Smooth muscle cell (in vitro differentiated cells): ENCODE data around the gene SLC15A5. TPM values are rescaled to one million over a fixed set of nuclear protein-coding genes. Genes with fewer than 3 reads are reported as not detected.

ENCODE experiments used
- DNase-seq: peaks from one replicate; lab custom pipeline; 2025; ENCODE audit not compliant: unreplicated experiment; lab: John Stamatoyannopoulos, UW
- H2AFZ ChIP-seq: fragments of 200-600 bp; sonication (generic); 2 replicates; pipeline ENCODE4 v1.6.0; 2016; ENCODE audit warnings: antibody characterized with exemption, low read depth, mild to moderate bottlenecking
- H3F3A ChIP-seq: fragments of 200-600 bp; sonication (generic); 2 replicates; pipeline ENCODE4 v1.6.0; 2017; ENCODE audit warnings: antibody characterized with exemption, low read depth
- H3K27ac ChIP-seq: fragments of 200-600 bp; sonication (generic); 2 replicates; pipeline ENCODE4 v1.5.1; 2016; ENCODE audit warnings: low read depth, mild to moderate bottlenecking
- H3K27me3 ChIP-seq: fragments of 200-600 bp; sonication (generic); 2 replicates; pipeline ENCODE4 v1.6.1; 2016; ENCODE audit warnings: low read depth, mild to moderate bottlenecking
- H3K36me3 ChIP-seq: fragments of 200-600 bp; sonication (generic); 2 replicates; pipeline ENCODE4 v1.5.1; 2016; ENCODE audit warnings: low read depth
- H3K4me1 ChIP-seq: fragments of 200-600 bp; sonication (generic); 2 replicates; pipeline ENCODE4 v1.5.1; 2016; ENCODE audit warnings: low read depth
- H3K4me2 ChIP-seq: fragments of 200-600 bp; sonication (generic); 2 replicates; pipeline ENCODE4 v1.6.0; 2016; ENCODE audit warnings: mild to moderate bottlenecking
- H3K4me3 ChIP-seq: fragments of 200-600 bp; sonication (generic); 2 replicates; pipeline ENCODE4 v1.5.1; 2016; ENCODE audit warnings: mild to moderate bottlenecking
- H3K79me2 ChIP-seq: fragments of 200-600 bp; sonication (generic); 2 replicates; pipeline ENCODE4 v1.6.0; 2016; ENCODE audit warnings: low read depth, mild to moderate bottlenecking
- H3K9ac ChIP-seq: fragments of 200-600 bp; sonication (generic); 2 replicates; pipeline ENCODE4 v1.6.0; 2016; ENCODE audit warnings: low read depth
- H3K9me3 ChIP-seq: fragments of 200-600 bp; sonication (generic); replicated peaks from 2 replicates; pipeline ENCODE4 v1.5.1; 2016; ENCODE audit warnings: low read depth
- H4K20me1 ChIP-seq: fragments of 200-600 bp; sonication (generic); 2 replicates; pipeline ENCODE4 v1.6.0; 2016; ENCODE audit warnings: low read depth
- CTCF ChIP-seq: fragments of 200-600 bp; sonication (generic); IDR thresholded peaks from 2 replicates; pipeline ENCODE4 v1.5.1; 2017; ENCODE audit warnings: borderline replicate concordance, mild to moderate bottlenecking, antibody characterized with exemption; ENCODE audit not compliant: insufficient read depth, poor library complexity, severe bottlenecking
- WGBS: methylation state at CpG from one replicate; pipeline ENCODE4 v1.1.7; 2016; ENCODE audit warnings: low lambda C conversion rate; 5-methylcytosine and 5-hydroxymethylcytosine counted together
- polyA plus RNA-seq: library from polyadenylated mRNA; unstranded; fragments of >200 nt; fragmentation: Nextera tagmentation; extraction: Ambion mirVana; gene quantifications from 2 replicates; pipeline ENCODE4 v1.2.1, GENCODE V29; 2016
- total RNA-seq: library from RNA; depleted of rRNA; stranded (reverse); fragments of >200 nt; gene quantifications from 2 replicates; pipeline ENCODE4 v1.2.3, GENCODE V29; 2014

Gene SLC15A5
- total and polyA plus RNA-seq, 2 experiments from 2014 or later: not detected

GRCh38 chr12:16166563-16167470 is 110.7 kb downstream of the SLC15A5 start:
- H3K4me3 ChIP-seq: no peak overlapping the region
- H3K27me3 ChIP-seq: no peaks in the 10 kb centered on the region
- H3K4me1 ChIP-seq: no peaks in the 10 kb centered on the region
- DNase-seq: no peak
- no peaks in the 10 kb centered on the region for H4K20me1 ChIP-seq
- H3K27ac ChIP-seq: no peak overlapping the region
- no peaks in the 10 kb centered on the region for H3K9me3 ChIP-seq
- H3K9ac ChIP-seq: no peak overlapping the region
- no peak for TF ChIP-seq CTCF
- H3F3A ChIP-seq: no peaks in the 10 kb centered on the region
- H3K36me3 ChIP-seq: no peaks in the 10 kb centered on the region
- H3K4me2 ChIP-seq: no peak overlapping the region
- no peak overlapping the region for H2AFZ ChIP-seq
- WGBS: 83% methylated on average over 5 of the region's 5 CpGs
- no peaks in the 10 kb centered on the region for H3K79me2 ChIP-seq

- 8% methylated on average over 2 of the region's 2 CpGs for WGBS
- no peak overlapping the region for H2AFZ ChIP-seq
- H3K79me2 ChIP-seq: no peaks in the 10 kb centered on the region
- H3K9ac ChIP-seq: no peak overlapping the region
- DNase-seq: no peak
- no peaks in the 10 kb centered on the region for H3K27me3 ChIP-seq
- H4K20me1 ChIP-seq: no peaks in the 10 kb centered on the region
- no peak overlapping the region for H3K4me3 ChIP-seq
- H3K36me3 ChIP-seq: no peaks in the 10 kb centered on the region
- TF ChIP-seq CTCF: peak; percentile 51
- no peak overlapping the region for H3K27ac ChIP-seq
- no peak overlapping the region for H3K4me2 ChIP-seq
- H3K9me3 ChIP-seq: no peaks in the 10 kb centered on the region
- H3F3A ChIP-seq: no peaks in the 10 kb centered on the region
- no peaks in the 10 kb centered on the region for H3K4me1 ChIP-seq
Measured at GRCh38 chr12:16165506-16165905, 112.0 kb downstream of the SLC15A5 start.

- no peak for TF ChIP-seq CTCF
- H4K20me1 ChIP-seq: no peaks in the 10 kb centered on the region
- no peaks in the 10 kb centered on the region for H3K27me3 ChIP-seq
- H3K4me2 ChIP-seq: no peak overlapping the region
- H3K27ac ChIP-seq: no peak overlapping the region
- H3K4me1 ChIP-seq: no peaks in the 10 kb centered on the region
- no peaks in the 10 kb centered on the region for H3K36me3 ChIP-seq
- no peak for DNase-seq
- H3K9me3 ChIP-seq: no peaks in the 10 kb centered on the region
- H3K79me2 ChIP-seq: no peaks in the 10 kb centered on the region
- H3K4me3 ChIP-seq: no peak overlapping the region
- H2AFZ ChIP-seq: no peak overlapping the region
- no peak overlapping the region for H3K9ac ChIP-seq
- H3F3A ChIP-seq: no peaks in the 10 kb centered on the region
Measured at GRCh38 chr12:16163901-16164300, 113.6 kb downstream of the SLC15A5 start.

GRCh38 chr12:16163146-16163545 is 114.3 kb downstream of the SLC15A5 start:
- WGBS: 64% methylated on average over 4 of the region's 4 CpGs
- no peaks in the 10 kb centered on the region for H3F3A ChIP-seq

More at GRCh38 chr12:16163146-16163545, 114.3 kb downstream of the SLC15A5 start:
- Histone ChIP-seq H2AFZ (no peak overlapping the region), H3K79me2 (no peaks in the 10 kb centered on the region), H3K9me3 (no peaks in the 10 kb centered on the region), H3K36me3 (no peaks in the 10 kb centered on the region), H4K20me1 (no peaks in the 10 kb centered on the region), H3K27me3 (no peaks in the 10 kb centered on the region), H3K4me3 (no peak overlapping the region), H3K9ac (no peak overlapping the region), H3K27ac (no peak overlapping the region), H3K4me1 (no peaks in the 10 kb centered on the region), H3K4me2 (no peak overlapping the region)
- TF ChIP-seq CTCF: no peak
- DNase-seq: no peak
